Measurements from ENCODE around the gene DCP1B.
A peak's percentile ranks its signal among the peaks of the same experiment; 100 is the strongest.
"Not testable (repeated sequence)": the region's sequence is repeated elsewhere in the genome, so short reads cannot be mapped to it uniquely, and the experiment has no call there.

Gene DCP1B

DNA sequence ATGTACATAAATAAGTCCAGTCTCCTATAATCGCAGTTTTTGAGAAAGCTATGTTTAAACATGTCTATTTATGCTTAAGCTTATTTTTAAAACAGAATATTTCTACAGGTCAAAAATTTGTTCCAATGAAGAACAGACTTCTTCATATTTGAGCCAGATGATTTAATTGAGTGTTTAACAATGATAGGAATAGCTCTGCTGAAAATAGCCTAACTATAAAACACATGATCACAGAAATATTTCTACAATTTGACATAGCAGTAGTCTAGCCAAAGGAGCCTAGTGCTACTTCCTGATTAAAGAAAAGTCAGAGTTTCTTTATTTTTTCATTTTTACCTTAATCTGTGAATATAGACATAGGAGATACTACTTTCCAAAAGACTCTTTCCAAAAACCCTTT lies 29.4 kb downstream of the DCP1B start:
- no peak for DNase-seq (ENCODE audit: low read depth)

DNA sequence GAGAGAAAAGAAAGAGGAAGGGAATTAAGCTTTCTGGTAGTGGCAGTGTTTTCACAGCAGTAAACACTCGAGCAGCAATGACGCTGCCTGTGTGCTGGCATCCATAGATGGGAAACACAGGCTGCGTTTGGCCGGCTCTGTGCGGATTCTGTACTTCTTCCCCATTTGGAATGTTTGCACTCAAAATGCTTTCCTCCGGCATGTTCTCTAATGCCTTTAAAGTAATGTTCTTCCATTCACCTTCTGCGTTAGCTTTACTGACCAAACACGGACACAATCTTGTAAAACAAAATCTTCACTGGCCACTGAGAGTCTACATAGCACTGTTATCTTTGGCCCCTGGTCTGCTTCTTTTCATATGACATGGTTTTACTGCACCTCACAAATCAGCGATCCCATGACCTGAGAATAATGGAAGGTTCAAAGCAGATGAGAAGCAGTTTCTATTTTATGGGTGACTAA lies 31.4 kb downstream of the DCP1B start:
- DNase-seq (ENCODE audit: low read depth): no peak

DNA sequence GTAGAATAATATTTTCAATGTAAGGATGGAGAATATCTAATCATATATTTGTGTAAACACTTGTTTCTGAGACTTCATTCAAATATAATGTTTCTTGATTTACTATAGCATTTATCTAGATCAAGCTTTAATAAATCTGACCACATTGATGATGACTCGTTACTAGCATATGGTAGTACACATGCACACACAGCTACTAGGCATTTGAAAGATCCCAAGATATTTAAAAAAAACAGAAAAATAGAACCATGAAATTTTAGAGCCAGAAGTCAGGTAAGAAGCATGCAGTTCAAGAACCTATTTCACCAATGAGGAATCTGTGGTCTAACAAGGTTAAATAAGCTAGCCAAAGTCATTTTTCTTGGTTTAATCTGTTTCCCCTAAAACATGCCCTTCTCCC lies 32.0 kb downstream of the DCP1B start:
- no peak for DNase-seq (ENCODE audit: low read depth)

- no peak for DNase-seq (ENCODE audit: low read depth)
These were observed 33.8 kb downstream of the DCP1B start for GRCh38 chr12:1970331-1970900.

DNA sequence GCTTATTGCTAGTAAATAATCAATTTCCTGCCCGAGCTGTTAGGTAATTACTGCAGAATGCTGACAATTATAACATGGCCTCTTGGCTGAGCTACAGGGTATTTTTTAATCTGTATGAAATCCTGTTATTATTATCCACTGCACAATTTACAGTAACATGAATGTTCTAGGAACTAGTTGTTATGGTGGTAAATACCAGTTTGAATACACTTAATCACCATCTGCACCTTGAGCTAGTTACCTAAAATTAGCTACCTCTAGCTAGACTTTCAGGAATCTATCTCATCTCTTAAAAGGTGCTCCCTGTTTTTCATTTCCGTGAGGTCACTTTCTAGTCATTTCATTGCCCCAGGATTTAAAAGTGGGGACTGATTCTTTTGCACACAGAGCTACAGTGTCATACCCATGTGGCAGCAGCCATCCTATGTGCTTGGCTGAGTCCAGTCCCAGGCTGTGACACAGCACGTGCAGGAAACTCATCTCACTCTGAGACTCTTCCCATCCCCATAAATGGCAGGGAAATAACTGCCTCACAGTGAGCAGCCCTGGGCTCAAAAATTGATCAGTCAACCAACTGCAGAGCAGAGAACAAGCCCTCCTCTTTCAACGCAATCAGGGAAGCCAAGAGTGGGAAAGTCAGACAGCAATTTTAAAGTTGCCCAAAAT lies 37.6 kb downstream of the DCP1B start:
- DNase-seq (ENCODE audit: low read depth): no peak

GRCh38 chr12:1965916-1966315 lies 38.3 kb downstream of the DCP1B start:
- no peak for DNase-seq (ENCODE audit: low read depth)

DNA sequence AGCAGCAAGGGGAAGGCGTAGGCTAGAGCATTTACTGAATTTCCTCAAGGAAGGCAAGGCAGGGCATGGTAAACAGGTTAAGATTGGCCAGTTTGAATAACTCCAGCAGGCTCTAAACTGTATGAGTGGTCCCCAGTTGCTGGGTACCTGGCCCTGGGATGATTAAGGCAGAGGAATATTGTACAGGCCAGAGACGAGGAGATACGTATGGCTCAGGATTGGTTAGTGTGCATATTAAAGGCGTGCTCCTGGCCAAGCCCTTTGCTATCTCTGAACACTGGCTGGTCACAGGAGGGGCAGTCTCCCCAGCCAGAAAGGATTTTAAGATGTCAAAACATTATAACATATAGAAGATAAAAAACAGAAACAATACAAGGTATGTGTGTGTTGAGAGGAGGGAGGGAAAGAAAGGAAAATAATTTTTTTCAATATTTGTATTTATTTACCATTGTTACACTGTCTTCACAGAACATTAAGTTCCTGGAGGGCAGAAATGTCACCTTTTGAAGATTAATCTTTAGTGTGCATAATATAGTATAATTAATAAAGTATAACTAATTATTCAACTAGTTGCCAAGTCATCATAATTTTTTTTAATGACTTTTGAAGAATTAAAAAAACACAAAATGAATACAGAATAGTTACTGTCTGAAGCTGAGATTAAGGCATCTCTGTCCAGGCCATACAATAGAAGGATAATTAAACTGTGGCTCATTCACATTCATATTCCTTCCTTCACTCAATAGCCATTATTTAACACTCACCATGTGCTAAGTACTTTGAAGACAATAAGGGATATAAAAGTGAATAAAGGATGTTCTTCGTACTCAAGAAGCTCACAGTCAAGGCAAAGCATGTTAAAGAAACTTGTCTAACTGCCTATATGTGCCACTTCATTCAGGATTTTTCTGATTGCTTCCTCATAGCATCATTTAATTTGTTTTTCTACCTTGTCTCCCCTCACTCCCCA lies 41.9 kb downstream of the DCP1B start:
- DNase-seq (ENCODE audit: low read depth): no peak

DNA sequence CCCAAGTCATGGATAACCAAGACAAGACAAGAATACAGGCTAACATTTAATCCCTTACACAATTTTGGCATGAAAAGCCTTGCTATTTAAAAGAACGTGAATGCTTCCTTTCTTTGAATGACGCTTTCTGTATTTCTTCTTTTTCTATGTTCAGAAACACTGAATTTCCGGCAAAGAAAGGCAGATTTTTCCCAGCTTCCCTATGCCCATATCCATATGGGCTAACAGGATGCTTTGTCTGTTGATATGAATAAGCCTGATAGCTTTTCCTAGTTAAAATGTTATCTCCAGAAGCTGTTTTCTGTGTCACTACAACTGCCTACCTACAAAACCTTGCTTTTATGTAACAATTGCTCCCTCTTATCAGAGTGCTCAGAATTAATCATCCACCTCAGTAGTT lies 47.5 kb downstream of the DCP1B start:
- no peak for DNase-seq (ENCODE audit: low read depth)

- no peak for DNase-seq (ENCODE audit: low read depth)
These were observed 54.3 kb downstream of the DCP1B start for GRCh38 chr12:1949771-1950470.

DNA sequence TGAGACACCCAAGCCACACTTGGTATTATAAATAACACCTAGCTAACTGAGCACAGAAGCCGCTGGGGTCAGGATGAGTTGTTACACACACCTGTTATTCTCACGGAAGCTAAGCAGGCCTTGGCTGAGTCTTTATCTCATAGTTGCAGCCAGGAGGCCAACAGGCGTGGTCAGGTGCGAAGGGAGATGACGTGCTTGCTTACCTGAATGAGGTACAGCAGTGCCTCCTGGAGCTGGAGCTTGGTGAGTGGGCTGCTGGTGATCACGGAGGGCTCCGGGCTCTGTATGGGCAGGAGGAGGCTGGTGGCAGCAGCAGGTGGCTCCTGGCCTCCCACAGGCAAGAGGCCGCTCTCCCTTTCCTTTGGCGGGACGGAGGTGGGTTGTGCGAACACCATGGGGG lies 55.4 kb downstream of the DCP1B start:
- DNase-seq (ENCODE audit: low read depth): no peak

DNA sequence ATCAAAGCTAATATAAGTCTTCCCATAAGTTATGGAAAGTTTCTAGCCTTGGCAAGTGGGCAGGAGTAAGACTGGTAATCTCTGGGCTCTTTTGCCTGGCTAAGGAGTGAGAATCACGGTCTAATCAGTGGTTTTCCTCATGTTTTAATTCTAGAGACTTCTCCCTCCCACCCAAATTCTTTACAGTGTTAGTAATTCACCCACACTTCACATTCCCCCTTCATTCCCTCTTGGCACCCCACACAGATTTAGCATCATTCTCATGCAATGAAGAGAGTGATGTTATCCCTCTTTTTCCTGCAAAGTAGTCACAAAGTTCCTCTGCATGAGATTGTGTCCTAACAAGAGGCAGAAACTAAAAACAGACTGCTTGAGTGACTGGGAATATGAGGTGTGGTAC lies 57.2 kb downstream of the DCP1B start:
- DNase-seq (ENCODE audit: low read depth): no peak

- DNase-seq (ENCODE audit: low read depth): no peak
These were observed 58.0 kb downstream of the DCP1B start for GRCh38 chr12:1946296-1946695.

DNA sequence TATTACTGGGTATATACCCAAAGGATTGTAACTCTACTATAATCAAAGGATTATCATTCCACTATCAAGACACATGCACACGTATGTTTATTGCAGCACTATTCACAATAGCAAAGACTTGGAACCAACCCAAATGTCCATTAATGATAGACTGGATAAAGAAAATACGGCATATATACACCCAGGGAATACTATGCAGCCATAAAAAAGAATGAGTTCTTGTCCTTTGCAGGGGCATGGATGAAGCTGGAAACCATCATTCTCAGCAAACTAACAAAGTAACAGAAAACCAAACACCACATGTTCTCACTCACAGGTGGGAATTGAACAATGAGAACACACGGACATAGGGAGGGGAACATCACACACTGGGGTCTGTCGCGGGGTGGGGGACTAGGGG lies 58.8 kb downstream of the DCP1B start:
- DNase-seq (ENCODE audit: low read depth): not testable (repeated sequence)

DNA sequence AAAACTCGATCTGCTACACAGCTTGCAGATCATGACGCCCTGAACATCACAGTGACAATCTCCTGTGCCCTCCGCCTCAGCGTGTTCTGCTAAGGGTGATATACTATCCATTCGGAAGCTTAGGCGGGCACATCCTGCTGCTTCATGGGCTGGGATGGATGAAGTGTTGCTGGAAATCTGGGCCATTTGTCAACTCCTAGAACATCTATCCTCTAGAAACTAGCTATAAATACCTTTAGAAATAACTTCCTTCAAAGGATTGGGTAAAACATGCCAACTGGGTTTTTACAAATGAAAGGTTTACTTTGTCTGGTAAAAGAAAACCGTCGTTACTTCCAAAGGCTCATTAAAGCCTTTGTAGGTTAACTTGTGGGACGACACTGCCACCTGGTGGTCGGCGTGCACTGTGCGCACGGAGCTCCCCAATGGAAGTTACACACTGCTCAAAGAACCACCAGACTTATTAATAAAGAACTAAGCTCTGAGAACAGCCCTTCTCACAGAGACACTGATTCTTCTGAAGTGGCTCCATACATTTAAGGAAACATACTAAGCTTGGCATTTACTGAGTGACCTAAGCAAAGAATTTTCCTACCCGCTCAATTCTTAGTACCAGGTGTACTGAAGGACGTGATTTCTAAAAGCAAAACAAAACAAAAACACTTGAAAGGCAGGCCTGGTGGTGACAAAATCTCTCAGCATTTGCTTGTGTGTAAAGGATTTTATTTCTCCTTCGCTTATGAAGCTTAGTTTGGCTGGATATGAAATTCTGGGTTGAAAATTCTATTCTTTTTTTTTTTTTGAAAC lies 64.3 kb downstream of the DCP1B start:
- DNase-seq (ENCODE audit: low read depth): peak; percentile 82

- DNase-seq (ENCODE audit: low read depth): no peak
These were observed 64.9 kb downstream of the DCP1B start for GRCh38 chr12:1939331-1939730.

- DNase-seq (ENCODE audit: low read depth): no peak
These were observed 66.6 kb downstream of the DCP1B start for GRCh38 chr12:1937481-1938224.

- DNase-seq (ENCODE audit: low read depth): no peak
These were observed 67.6 kb downstream of the DCP1B start for GRCh38 chr12:1936406-1937320.

- no peak for DNase-seq (ENCODE audit: low read depth)
These were observed 68.4 kb downstream of the DCP1B start for GRCh38 chr12:1935700-1936378.

- no peak for DNase-seq (ENCODE audit: low read depth)
These were observed 69.0 kb downstream of the DCP1B start for GRCh38 chr12:1935242-1935641.
